ENCODE measurements around the gene MIAT.

The MIAT gene

DNA sequence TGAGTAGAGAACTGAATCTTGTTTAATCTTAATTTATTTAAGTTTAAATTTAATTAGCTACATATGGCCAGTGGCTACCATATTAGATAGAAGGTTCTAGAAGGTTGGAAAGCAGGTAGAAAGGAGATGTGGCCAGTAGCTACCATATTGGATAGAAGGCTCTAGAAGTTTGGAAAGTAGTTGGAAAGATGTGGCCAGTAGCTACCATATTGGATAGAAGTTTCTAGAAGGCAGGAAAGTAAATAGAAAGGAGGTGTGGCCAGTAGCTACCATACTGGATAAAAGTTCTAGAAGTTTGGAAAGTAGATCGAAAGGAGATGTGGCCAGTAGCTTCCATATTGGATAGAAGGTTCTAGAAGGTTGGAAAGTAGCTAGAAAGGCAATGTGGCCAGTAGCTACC is 33.4 kb upstream of the MIAT start:
- H3K4me3 ChIP-seq (replicated peaks; ENCODE audit: low read depth, low read length): no peak overlapping the region
- TF ChIP-seq, protein P1, sequence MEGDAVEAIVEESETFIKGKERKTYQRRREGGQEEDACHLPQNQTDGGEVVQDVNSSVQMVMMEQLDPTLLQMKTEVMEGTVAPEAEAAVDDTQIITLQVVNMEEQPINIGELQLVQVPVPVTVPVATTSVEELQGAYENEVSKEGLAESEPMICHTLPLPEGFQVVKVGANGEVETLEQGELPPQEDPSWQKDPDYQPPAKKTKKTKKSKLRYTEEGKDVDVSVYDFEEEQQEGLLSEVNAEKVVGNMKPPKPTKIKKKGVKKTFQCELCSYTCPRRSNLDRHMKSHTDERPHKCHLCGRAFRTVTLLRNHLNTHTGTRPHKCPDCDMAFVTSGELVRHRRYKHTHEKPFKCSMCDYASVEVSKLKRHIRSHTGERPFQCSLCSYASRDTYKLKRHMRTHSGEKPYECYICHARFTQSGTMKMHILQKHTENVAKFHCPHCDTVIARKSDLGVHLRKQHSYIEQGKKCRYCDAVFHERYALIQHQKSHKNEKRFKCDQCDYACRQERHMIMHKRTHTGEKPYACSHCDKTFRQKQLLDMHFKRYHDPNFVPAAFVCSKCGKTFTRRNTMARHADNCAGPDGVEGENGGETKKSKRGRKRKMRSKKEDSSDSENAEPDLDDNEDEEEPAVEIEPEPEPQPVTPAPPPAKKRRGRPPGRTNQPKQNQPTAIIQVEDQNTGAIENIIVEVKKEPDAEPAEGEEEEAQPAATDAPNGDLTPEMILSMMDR (IDR thresholded peaks at IDR 0.05; ENCODE audit: insufficient read depth, low read length, poor library complexity, severe bottlenecking): no peak
- H3K36me3 ChIP-seq (ENCODE audit: control insufficient read depth, insufficient read depth, low read length): no peaks in the 10 kb centered on the region
- no peaks in the 10 kb centered on the region for H3K27me3 ChIP-seq (replicated peaks; ENCODE audit: control insufficient read depth, insufficient read depth, low read length)
- no peak for DNase-seq (ENCODE audit: extremely low read depth, insufficient read length)

DNA sequence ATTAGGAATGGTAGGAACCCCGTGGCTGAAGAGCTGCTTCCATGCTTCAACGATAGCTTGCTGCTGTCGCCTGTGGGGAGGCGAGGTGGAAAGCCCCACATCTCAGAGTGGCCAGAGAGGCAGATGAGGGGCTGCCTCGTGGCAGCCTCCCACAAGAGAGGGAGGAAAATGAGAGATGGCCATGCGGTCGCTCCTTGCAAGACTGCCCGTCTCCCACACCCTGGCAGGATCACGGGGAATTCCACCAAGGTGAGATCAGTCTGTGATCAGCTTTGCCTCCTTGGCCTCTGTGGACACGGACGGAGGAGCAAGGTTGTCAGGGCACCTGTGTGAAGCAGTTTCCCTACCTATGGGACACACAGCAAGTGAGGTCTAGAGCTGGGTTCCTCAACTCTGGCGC is 32.6 kb upstream of the MIAT start:
- TF ChIP-seq, protein P1 (IDR thresholded peaks at IDR 0.05; ENCODE audit: insufficient read depth, low read length, poor library complexity, severe bottlenecking): no peak
- Histone ChIP-seq H3K27me3 (replicated peaks; ENCODE audit: control insufficient read depth, insufficient read depth, low read length) (no peaks in the 10 kb centered on the region), H3K36me3 (ENCODE audit: control insufficient read depth, insufficient read depth, low read length) (no peaks in the 10 kb centered on the region), H3K4me3 (replicated peaks; ENCODE audit: low read depth, low read length) (no peak overlapping the region)
- no peak for DNase-seq (ENCODE audit: extremely low read depth, insufficient read length)

DNA sequence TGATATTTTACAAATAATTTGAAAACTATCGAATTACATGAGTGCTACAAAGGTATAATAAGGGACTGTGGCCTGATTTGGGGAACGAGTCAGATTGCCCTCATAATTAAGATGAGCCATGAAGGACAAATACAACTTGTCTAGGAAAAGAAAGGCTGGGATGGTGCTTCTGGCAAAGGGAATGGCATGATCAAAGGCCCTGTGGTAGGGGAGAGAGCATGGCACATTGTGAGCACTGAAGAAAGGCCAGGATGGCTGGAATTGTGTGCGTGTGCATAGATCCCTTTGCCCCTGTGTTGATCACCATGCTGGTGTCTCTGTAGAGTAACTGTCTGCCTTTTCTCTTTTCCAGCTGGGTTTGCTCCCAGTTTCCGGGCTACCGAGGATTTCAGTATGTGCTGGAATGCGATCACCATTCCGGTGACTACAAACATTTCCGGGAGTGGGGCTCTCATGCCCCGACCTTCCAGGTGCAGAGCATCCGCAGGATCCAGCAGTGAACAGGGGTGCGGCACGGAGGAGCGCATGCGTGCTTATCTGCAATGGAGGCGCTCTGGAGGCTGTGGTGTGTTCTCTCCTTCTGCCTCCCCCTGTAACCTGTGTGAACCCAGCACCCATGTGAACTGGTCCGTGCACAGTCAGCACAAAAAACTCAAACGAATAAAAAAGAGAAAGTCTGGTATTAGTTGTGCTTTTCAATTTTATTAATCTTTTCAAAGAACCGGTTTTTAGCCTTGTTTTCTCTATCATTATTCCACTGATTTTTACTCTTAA is 27.2 kb upstream of the MIAT start:
- Histone ChIP-seq H3K4me3 (replicated peaks; ENCODE audit: low read depth, low read length) (no peak overlapping the region), H3K36me3 (ENCODE audit: control insufficient read depth, insufficient read depth, low read length) (no peaks in the 10 kb centered on the region), H3K27me3 (replicated peaks; ENCODE audit: control insufficient read depth, insufficient read depth, low read length) (no peaks in the 10 kb centered on the region)
- no peak for DNase-seq (ENCODE audit: extremely low read depth, insufficient read length)
- TF ChIP-seq, protein P1 (IDR thresholded peaks at IDR 0.05; ENCODE audit: insufficient read depth, low read length, poor library complexity, severe bottlenecking): no peak

DNA sequence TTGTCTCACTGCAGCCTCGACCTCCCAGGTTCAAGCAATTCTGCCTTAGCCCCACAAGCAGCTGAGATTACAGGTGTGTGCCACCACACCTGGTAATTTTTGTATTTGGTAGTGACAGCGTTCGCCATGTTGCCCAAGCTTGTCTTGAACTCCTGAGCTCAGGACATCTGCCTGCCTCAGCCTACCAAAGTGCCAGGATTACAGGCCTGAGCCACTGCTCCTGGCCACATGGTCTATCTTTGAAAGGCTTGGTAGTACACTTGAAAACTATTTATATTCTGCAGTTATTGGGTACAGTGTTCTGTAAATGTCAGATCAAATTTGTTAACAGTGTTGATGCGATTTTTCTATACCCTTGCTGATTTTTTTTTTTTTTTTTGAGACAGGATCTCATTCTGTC is 26.1 kb upstream of the MIAT start:
- TF ChIP-seq, protein P1 (IDR thresholded peaks at IDR 0.05; ENCODE audit: insufficient read depth, low read length, poor library complexity, severe bottlenecking): no peak
- Histone ChIP-seq H3K36me3 (ENCODE audit: control insufficient read depth, insufficient read depth, low read length) (no peaks in the 10 kb centered on the region), H3K27me3 (replicated peaks; ENCODE audit: control insufficient read depth, insufficient read depth, low read length) (no peaks in the 10 kb centered on the region), H3K4me3 (replicated peaks; ENCODE audit: low read depth, low read length) (no peak overlapping the region)
- DNase-seq (ENCODE audit: extremely low read depth, insufficient read length): no peak

DNA sequence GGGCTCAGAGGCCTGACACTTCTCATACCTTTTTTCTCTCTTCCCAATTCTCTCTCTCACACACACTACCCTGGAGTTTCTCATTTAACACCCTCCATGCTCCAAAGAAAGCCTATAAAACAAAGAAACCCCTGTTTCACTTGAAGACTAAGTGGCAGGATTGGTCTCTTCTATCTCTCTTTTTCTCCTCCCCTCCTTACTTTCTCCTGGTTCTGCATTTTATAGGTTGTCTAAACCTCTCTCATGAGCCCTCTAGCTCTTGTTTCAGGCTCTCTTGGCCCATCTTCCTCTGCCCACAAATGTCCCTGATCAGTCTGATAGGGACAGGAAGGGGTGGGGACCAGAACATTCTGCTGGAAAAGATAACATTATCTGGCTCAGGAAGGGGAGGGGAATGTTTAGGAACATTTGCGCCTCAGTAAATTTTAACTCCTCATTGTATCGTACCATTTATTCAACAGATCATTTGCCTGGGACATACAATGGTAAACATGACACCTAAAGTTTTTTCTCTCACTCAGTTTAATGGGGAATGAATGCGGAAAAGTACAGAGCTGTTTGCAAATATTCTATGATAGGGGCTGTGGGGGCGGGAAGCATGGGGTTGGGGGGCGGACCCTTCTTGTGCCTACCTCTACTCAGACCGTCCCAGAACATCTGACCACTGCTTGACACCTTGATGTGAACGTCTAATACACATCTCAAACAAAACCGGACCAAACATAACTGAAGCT is 24.8 kb upstream of the MIAT start:
- TF ChIP-seq, protein P1 (IDR thresholded peaks at IDR 0.05; ENCODE audit: insufficient read depth, low read length, poor library complexity, severe bottlenecking): no peak
- Histone ChIP-seq H3K36me3 (ENCODE audit: control insufficient read depth, insufficient read depth, low read length) (no peaks in the 10 kb centered on the region), H3K4me3 (replicated peaks; ENCODE audit: low read depth, low read length) (no peak overlapping the region), H3K27me3 (replicated peaks; ENCODE audit: control insufficient read depth, insufficient read depth, low read length) (no peaks in the 10 kb centered on the region)
- no peak for DNase-seq (ENCODE audit: extremely low read depth, insufficient read length)

Measured in GM06990 (cell line).